Measurements from ENCODE around the gene FBXL19. TPM values are rescaled to one million over a fixed set of nuclear protein-coding genes. Genes with fewer than 3 reads are reported as not detected.

The FBXL19 gene
- total and polyA plus RNA-seq, 4 donors = 0.31 to 4.8 (median 2.7) TPM

DNA sequence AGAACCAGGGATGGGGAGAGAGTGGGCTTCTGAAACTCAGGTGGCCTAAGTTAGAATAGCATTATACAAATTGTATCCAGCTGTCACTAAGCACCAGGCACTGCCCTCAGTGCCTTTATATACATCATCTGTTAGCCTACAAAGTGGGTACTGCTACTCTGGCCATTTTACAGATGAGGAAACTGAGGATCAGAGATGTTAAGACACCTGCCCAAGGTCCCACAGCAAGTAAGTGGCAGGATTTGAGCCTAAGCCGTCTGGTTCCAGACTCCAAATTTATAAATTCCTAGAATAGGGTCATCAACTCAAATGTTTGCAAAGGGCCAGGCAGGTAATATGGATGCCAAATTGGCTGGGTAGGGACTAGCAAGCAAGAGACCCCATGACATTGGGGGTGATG lies 27.8 kb downstream of the FBXL19 start (continued):
- TF ChIP-seq, protein P1, sequence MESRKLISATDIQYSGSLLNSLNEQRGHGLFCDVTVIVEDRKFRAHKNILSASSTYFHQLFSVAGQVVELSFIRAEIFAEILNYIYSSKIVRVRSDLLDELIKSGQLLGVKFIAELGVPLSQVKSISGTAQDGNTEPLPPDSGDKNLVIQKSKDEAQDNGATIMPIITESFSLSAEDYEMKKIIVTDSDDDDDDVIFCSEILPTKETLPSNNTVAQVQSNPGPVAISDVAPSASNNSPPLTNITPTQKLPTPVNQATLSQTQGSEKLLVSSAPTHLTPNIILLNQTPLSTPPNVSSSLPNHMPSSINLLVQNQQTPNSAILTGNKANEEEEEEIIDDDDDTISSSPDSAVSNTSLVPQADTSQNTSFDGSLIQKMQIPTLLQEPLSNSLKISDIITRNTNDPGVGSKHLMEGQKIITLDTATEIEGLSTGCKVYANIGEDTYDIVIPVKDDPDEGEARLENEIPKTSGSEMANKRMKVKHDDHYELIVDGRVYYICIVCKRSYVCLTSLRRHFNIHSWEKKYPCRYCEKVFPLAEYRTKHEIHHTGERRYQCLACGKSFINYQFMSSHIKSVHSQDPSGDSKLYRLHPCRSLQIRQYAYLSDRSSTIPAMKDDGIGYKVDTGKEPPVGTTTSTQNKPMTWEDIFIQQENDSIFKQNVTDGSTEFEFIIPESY (IDR thresholded peaks at IDR 0.05) = no peak
- TF ChIP-seq FOXA1 (IDR thresholded peaks at IDR 0.05) = no peak
- TF ChIP-seq HNF4G (IDR thresholded peaks at IDR 0.05) = no peak
- TF ChIP-seq EGR1 (IDR thresholded peaks at IDR 0.05; ENCODE audit: low read depth in 2 of 2) = no peak
- TF ChIP-seq MAX (IDR thresholded peaks at IDR 0.05) = no peak
- TF ChIP-seq TAF1 (conservative IDR thresholded peaks at IDR 0.05) = no peak
- TF ChIP-seq, protein P2, sequence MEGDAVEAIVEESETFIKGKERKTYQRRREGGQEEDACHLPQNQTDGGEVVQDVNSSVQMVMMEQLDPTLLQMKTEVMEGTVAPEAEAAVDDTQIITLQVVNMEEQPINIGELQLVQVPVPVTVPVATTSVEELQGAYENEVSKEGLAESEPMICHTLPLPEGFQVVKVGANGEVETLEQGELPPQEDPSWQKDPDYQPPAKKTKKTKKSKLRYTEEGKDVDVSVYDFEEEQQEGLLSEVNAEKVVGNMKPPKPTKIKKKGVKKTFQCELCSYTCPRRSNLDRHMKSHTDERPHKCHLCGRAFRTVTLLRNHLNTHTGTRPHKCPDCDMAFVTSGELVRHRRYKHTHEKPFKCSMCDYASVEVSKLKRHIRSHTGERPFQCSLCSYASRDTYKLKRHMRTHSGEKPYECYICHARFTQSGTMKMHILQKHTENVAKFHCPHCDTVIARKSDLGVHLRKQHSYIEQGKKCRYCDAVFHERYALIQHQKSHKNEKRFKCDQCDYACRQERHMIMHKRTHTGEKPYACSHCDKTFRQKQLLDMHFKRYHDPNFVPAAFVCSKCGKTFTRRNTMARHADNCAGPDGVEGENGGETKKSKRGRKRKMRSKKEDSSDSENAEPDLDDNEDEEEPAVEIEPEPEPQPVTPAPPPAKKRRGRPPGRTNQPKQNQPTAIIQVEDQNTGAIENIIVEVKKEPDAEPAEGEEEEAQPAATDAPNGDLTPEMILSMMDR (IDR thresholded peaks at IDR 0.05; ENCODE audit: low read depth, low read length, missing input control) = no peak

DNA sequence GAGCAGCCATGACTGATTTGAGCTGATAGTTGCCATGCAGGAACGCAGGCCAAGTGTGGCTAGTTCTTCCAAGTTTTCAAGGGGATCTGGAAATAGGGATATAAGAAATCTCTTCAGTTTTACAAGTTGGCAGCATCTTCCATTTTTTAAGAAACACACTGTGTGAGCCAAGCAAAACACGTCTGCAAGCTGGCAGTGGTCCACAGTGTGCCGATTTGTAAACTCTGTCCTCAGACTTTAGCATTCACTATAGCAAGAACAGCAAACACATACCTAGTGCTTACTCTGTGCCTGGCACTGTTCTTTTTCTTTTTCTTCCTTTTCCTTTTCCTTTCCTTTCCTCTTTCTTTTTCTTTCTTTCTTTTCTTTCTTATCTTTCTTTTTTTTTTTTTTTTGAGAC lies 28.4 kb downstream of the FBXL19 start:
- peaks cover 21 to 65% (median 52%) of the 10 kb centered on the region in 4 donors for H3K4me1 ChIP-seq (ENCODE audit: control insufficient read depth in 4 of 4, insufficient read depth in 4 of 4, low read length in 3 of 4)
- H3K9ac ChIP-seq (ENCODE audit: low read depth in 1 of 2, low read length in 2 of 2) = no peak overlapping the region
- no peaks in the 10 kb centered on the region for H3K27me3 ChIP-seq (ENCODE audit: control insufficient read depth in 4 of 4, insufficient read depth in 4 of 4, low read length in 3 of 4)
- TF ChIP-seq TAF1 (conservative IDR thresholded peaks at IDR 0.05) = peak; percentile 44
- TF ChIP-seq RAD21 (IDR thresholded peaks at IDR 0.05) = peak in 1 of 2 donors; percentile 8
- peak; percentile 44 to 79 for TF ChIP-seq RXRA (IDR thresholded peaks at IDR 0.05)
- peak; percentile 43 for TF ChIP-seq YY1 (IDR thresholded peaks at IDR 0.05)
- peak; percentile 19 for TF ChIP-seq HNF4G (IDR thresholded peaks at IDR 0.05)
- peak in 1 of 2 donors; percentile 49 for TF ChIP-seq JUND (IDR thresholded peaks at IDR 0.05)
- no peak for TF ChIP-seq FOXA1 (IDR thresholded peaks at IDR 0.05)
- TF ChIP-seq MAX (IDR thresholded peaks at IDR 0.05) = peak; percentile 86
- TF ChIP-seq, protein P1 (IDR thresholded peaks at IDR 0.05) = peak; percentile 23
- TF ChIP-seq GABPA (IDR thresholded peaks at IDR 0.05 in 1 of 2, conservative IDR thresholded peaks at IDR 0.05 in 1 of 2) = peak in 1 of 2 donors; percentile 50
- peak in 1 of 2 donors; percentile 68 for TF ChIP-seq EGR1 (IDR thresholded peaks at IDR 0.05; ENCODE audit: low read depth in 2 of 2)
- TF ChIP-seq SP1 (IDR thresholded peaks at IDR 0.05) = peak; percentile 73
- TF ChIP-seq, protein P3, sequence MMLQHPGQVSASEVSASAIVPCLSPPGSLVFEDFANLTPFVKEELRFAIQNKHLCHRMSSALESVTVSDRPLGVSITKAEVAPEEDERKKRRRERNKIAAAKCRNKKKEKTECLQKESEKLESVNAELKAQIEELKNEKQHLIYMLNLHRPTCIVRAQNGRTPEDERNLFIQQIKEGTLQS (IDR thresholded peaks at IDR 0.05) = no peak
- TF ChIP-seq FOXA2 (IDR thresholded peaks at IDR 0.05) = peak; percentile 57
- peak; percentile 77 to 91 for TF ChIP-seq HNF4A (conservative IDR thresholded peaks at IDR 0.05)
- TF ChIP-seq REST (IDR thresholded peaks at IDR 0.05) = peak; percentile 54
- TF ChIP-seq, protein P2 (IDR thresholded peaks at IDR 0.05; ENCODE audit: low read depth, low read length, missing input control) = no peak
- TF ChIP-seq NR2F2 (IDR thresholded peaks at IDR 0.05) = peak; percentile 26
- H3K27ac ChIP-seq (ENCODE audit: low read depth in 1 of 2, low read length in 2 of 2) = peak overlapping the region; percentile 91 to 92
- no peak for DNase-seq (ENCODE audit: low spot score)
- H3K4me3 ChIP-seq (ENCODE audit: low read depth in 1 of 3, low read length in 3 of 3) = no peak overlapping the region
- H3K9me3 ChIP-seq (ENCODE audit: control insufficient read depth in 4 of 4, low read length in 3 of 4) = no peaks in the 10 kb centered on the region
- 24% methylated on average over 3 of the region's 3 CpGs for WGBS
- no peaks in the 10 kb centered on the region for H3K36me3 ChIP-seq (ENCODE audit: control insufficient read depth in 4 of 4, insufficient read depth in 3 of 4, low read depth in 1 of 4, low read length in 3 of 4)
